SU-DHL-6 (cell line): ENCODE data around the gene RNF217.

Source experiments
- EZH2phosphoT487 ChIP-seq: fragments of 200-600 bp; sonication (generic), shearing (Covaris generic); conservative IDR thresholded peaks from 2 replicates; pipeline ENCODE4 v1.6.1; 2018; ENCODE audit warnings: mild to moderate bottlenecking, antibody characterized with exemption, low read length, moderate library complexity, mixed read lengths
- TF ChIP-seq, protein P1 (sequence below): fragments of 200-600 bp; sonication (generic); IDR thresholded peaks from one replicate; pipeline ENCODE4 v1.5.1; 2017; ENCODE audit warnings: antibody characterized with exemption, mild to moderate bottlenecking, low read length, moderate library complexity; ENCODE audit not compliant: insufficient read depth, poor library complexity, severe bottlenecking

DNA sequence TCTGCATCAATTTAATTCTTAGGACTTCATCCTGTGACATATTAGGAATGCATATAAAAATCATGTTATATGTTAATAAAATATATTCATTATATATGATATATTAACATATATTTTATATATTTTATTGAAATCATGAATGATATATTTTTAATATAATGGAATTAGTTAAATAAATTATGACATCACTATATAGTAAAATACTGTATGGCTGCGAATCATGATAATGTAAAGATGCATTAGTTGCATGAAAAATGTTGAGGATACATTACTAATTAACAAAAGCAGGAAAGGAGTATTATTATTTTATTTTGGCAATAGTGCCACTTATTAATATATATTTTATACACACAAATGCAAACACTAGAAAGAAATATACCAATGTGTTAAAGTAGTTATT is 8.4 kb upstream of the RNF217 start:
- TF ChIP-seq, protein P1, sequence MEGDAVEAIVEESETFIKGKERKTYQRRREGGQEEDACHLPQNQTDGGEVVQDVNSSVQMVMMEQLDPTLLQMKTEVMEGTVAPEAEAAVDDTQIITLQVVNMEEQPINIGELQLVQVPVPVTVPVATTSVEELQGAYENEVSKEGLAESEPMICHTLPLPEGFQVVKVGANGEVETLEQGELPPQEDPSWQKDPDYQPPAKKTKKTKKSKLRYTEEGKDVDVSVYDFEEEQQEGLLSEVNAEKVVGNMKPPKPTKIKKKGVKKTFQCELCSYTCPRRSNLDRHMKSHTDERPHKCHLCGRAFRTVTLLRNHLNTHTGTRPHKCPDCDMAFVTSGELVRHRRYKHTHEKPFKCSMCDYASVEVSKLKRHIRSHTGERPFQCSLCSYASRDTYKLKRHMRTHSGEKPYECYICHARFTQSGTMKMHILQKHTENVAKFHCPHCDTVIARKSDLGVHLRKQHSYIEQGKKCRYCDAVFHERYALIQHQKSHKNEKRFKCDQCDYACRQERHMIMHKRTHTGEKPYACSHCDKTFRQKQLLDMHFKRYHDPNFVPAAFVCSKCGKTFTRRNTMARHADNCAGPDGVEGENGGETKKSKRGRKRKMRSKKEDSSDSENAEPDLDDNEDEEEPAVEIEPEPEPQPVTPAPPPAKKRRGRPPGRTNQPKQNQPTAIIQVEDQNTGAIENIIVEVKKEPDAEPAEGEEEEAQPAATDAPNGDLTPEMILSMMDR, result no peak
- TF ChIP-seq EZH2phosphoT487, result no peak
